Fibroblast of pulmonary artery (primary cell): Measurements from ENCODE around the gene DAPP1.
"Not testable (repeated sequence)": the region's sequence is repeated elsewhere in the genome, so short reads cannot be mapped to it uniquely, and the experiment has no call there.

ENCODE experiments used
- DNase-seq: peaks from one replicate; pipeline ENCODE4 v3.0.0-alpha.2; 2010; ENCODE audit warnings: low read depth
- H3K4me3 ChIP-seq: replicated peaks from 2 replicates; pipeline ENCODE4 v1.5.1; 2011; ENCODE audit warnings: low read depth, mild to moderate bottlenecking, control low read depth, low read length, moderate library complexity
- TF ChIP-seq, protein P1 (sequence below): IDR thresholded peaks from 2 replicates; pipeline ENCODE4 v1.5.1; 2011; ENCODE audit warnings: mild to moderate bottlenecking, control low read depth, low read length, inconsistent platforms; ENCODE audit errors: missing control alignments

The DAPP1 gene, protein sequence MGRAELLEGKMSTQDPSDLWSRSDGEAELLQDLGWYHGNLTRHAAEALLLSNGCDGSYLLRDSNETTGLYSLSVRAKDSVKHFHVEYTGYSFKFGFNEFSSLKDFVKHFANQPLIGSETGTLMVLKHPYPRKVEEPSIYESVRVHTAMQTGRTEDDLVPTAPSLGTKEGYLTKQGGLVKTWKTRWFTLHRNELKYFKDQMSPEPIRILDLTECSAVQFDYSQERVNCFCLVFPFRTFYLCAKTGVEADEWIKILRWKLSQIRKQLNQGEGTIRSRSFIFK

DNA sequence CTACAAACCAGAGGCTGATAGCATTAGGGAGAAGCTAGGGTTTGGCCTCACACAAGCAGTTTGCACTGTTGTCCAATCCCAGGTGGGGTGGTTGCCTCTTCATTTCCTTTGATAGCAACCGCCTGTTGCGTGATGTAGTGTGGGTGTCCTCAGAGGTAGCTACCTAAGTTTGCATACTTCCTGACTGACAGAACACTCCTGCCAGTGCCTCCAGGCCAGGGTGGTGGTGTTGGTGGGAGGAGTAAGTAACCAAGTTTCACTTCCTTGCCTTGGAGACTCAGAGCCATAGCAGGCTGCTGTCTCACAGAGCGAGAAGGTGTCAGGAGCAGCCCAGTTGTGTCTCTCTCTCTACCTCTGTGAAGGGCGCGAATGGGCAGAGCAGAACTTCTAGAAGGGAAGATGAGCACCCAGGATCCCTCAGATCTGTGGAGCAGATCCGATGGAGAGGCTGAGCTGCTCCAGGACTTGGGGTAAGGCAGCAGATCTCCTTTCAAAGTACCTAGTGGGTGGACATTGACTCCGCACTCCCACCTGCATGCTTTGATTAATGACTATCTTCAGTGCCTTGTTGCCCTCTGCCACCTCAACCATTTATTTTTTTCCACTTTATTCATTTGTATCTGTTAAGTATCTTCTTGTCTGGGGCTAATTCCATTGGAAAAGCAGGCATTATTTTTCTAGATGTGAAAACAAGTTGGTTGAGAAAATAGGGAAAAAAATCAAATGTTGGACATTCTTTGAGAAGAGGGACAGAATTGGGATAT is at the start of gene DAPP1:
Gene DAPP1 (plus strand): TSS at position 283 of the 764 bp plus-strand sequence. CDS start 87 bp downstream, at position 370.
- no peak within 1 kb of the TSS for H3K4me3 ChIP-seq
- no peak for DNase-seq
- TF ChIP-seq, protein P1, sequence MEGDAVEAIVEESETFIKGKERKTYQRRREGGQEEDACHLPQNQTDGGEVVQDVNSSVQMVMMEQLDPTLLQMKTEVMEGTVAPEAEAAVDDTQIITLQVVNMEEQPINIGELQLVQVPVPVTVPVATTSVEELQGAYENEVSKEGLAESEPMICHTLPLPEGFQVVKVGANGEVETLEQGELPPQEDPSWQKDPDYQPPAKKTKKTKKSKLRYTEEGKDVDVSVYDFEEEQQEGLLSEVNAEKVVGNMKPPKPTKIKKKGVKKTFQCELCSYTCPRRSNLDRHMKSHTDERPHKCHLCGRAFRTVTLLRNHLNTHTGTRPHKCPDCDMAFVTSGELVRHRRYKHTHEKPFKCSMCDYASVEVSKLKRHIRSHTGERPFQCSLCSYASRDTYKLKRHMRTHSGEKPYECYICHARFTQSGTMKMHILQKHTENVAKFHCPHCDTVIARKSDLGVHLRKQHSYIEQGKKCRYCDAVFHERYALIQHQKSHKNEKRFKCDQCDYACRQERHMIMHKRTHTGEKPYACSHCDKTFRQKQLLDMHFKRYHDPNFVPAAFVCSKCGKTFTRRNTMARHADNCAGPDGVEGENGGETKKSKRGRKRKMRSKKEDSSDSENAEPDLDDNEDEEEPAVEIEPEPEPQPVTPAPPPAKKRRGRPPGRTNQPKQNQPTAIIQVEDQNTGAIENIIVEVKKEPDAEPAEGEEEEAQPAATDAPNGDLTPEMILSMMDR, result no peak

DNA sequence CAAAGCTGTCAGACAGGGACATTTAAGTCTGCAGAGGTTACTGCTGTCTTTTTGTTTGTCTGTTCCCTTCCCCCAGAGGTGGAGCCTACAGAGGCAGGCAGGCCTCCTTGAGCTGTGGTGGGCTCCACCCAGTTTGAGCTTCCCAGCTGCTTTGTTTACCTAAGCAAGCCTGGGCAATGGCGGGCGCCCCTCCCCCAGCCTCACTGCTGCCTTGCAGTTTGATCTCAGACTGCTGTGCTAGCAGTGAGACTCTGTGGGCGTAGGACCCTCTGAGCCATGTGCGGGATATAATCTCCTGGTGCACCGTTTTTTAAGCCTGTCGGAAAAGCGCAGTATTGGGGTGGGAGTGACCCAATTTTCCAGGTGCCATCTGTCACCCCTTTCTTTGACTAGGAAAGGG is 45.8 kb upstream of the DAPP1 start:
- not testable (repeated sequence) for DNase-seq, H3K4me3 ChIP-seq

- TF ChIP-seq, protein P1, result no peak
- DNase-seq, result no peak
- H3K4me3 ChIP-seq, result no peak overlapping the region
These were observed 32.7 kb upstream of the DAPP1 start for GRCh38 chr4:99783940-99784339.

DNA sequence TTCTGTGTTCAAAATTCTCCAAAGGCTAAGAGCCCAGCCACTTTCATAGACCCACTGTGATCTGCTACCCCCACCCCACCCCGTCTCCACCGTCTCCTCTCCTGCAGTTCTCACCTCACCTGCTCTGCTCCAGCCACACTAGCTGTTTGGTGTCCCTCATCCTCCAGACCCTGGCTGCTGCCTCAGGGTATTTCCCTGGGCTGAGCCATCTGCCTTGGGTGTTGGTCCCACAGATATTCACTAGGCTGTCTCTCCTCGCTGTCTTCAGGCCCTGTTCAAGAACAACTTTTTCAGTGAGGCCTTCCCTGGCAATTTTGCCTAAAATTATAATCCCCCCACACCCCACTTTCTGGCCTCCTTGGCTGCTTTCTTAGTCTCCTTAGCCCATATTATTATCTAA is 31.8 kb upstream of the DAPP1 start:
- H3K4me3 ChIP-seq, result no peak overlapping the region
- DNase-seq, result no peak
- TF ChIP-seq, protein P1, result no peak

GRCh38 chr4:99790796-99791617 is 25.6 kb upstream of the DAPP1 start:
- H3K4me3 ChIP-seq, result no peak overlapping the region
- TF ChIP-seq, protein P1, result no peak
- DNase-seq, result peak; percentile 13

GRCh38 chr4:99800332-99801004 is 16.2 kb upstream of the DAPP1 start:
- TF ChIP-seq, protein P1, result no peak
- H3K4me3 ChIP-seq, result no peak overlapping the region
- no peak for DNase-seq
